GM10266 (cell line): ENCODE results near the gene MAN1C1.

ENCODE experiments used
- DNase-seq: peaks from one replicate; pipeline ENCODE4 v3.0.0; 2012; ENCODE audit errors: extremely low spot score
- CTCF ChIP-seq: IDR thresholded peaks from 2 replicates; pipeline ENCODE4 v1.5.1; 2012; ENCODE audit warnings: mild to moderate bottlenecking, low read depth; ENCODE audit not compliant: control insufficient read depth, insufficient read depth; ENCODE audit errors: missing control alignments

Gene MAN1C1

GRCh38 chr1:25755475-25756125, 139.0 kb downstream of the MAN1C1 start:
- no peak for DNase-seq
- TF ChIP-seq CTCF: no peak

GRCh38 chr1:25756215-25756614, 139.6 kb downstream of the MAN1C1 start:
- TF ChIP-seq CTCF: no peak

DNA sequence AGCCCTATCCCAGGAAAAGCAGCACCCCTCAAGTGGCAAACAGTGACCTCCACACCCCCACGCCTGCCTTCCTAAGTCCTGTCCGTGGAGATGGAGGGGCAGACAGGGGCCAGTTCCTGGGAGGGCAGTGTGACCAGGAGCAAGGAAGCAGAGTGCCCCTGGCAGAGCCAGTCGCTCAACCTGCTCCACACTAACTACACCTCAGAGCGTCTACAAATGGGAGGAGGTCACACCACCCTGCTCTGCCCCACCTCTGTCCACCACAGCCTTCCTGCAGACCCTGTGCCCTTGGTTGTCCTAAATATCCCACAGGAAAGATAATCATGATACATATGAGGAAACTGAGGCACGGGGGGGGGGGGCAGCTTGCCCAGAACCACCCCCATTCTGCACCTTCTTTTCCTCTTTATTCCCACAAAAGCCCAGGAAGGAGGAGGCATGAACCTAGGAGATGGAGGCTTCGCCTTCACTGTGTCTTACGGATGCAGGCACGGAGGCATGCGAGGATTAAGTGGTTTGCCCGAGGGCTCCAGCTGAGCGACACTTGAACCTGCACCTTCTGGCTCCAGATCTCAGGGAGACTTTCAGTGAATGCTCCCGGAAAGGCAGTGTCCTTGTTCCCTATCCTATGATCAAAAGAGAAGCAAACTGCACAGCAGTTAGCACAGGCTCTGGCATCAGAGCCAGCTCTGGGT, 140.7 kb downstream of the MAN1C1 start:
- DNase-seq: no peak
- no peak for TF ChIP-seq CTCF

More at GRCh38 chr1:25756215-25756614, 139.6 kb downstream of the MAN1C1 start:
- DNase-seq: no peak

DNA sequence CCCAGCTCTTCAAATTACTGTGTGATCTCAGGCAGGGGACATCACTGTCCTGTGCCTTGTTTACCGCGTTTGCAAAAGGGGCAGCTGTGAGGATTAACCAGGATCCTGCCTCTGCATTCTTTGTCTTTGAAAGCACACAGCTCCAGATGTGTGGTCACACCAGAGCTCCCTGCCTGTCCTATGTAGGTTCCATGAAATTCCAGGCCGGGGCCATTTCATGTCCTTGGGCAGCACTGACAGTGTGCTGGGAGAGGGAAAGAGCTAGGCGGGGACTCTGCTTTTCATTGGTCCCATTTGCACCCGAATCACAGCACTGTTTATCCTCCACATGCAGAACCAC, 141.2 kb downstream of the MAN1C1 start:
- DNase-seq: no peak
- TF ChIP-seq CTCF: no peak

GRCh38 chr1:25758466-25759070, 142.0 kb downstream of the MAN1C1 start:
- no peak for TF ChIP-seq CTCF
- DNase-seq: no peak

DNA sequence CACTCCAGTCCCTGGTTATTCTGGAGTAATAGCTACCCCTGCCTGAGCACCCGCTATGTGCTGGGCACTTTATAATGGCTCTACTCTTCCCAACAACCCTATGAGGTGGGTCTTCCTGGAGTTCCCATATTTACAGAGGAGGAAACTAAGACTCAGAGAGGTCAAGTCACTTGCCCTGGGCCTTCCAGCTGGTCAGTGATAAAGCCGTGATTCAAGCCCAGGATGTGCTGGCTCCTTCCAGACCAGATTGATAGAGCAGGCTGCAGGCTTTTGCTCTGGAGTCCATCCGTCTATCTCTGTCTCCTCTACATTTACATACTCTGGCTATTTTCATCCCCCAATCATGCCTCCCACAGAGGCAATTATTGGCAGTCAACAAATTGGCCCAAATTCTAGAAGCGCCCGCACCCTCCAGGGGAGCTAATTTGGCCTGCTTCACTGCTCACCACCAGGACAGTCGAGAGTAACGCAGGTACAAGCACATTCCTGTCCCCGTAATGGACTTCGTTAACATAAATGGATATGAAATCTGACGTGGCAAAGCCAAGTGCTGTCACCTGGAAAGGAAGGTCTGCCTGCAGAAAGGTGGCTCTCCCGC, 143.6 kb downstream of the MAN1C1 start:
- TF ChIP-seq CTCF: no peak
- DNase-seq: no peak
